H9 (cell line): ENCODE data around the gene MSL2. TPM values are rescaled to one million over a fixed set of nuclear protein-coding genes. Genes with fewer than 3 reads are reported as not detected.

Experiments used
- DNase-seq: peaks from one replicate; pipeline ENCODE4 v3.0.0-alpha.2; 2017
- H2AFZ ChIP-seq: one replicate; pipeline ENCODE4 v1.6.1; 2013; ENCODE audit warnings: mild to moderate bottlenecking, low read length, control low read depth, moderate library complexity
- H2AK5ac ChIP-seq: 2 replicates; pipeline ENCODE4 v1.6.1; 2013; ENCODE audit warnings: low read length, control low read depth, mixed read lengths; ENCODE audit not compliant: insufficient read length
- H2BK120ac ChIP-seq: one replicate; pipeline ENCODE4 v1.6.1; 2013; ENCODE audit warnings: low read depth, mild to moderate bottlenecking, low read length, control low read depth, inconsistent platforms; ENCODE audit not compliant: poor library complexity, severe bottlenecking
- H2BK12ac ChIP-seq: 2 replicates; pipeline ENCODE4 v1.6.1; 2013; ENCODE audit warnings: low read length, control low read depth, mixed read lengths, low read depth; ENCODE audit not compliant: insufficient read length
- H2BK15ac ChIP-seq: 2 replicates; pipeline ENCODE4 v1.6.1; 2013; ENCODE audit warnings: low read depth, low read length, control low read depth
- H2BK20ac ChIP-seq: one replicate; pipeline ENCODE4 v1.6.1; 2013; ENCODE audit warnings: low read depth, mild to moderate bottlenecking, low read length, control low read depth, inconsistent platforms; ENCODE audit not compliant: poor library complexity, severe bottlenecking
- H2BK5ac ChIP-seq: 2 replicates; pipeline ENCODE4 v1.6.1; 2013; ENCODE audit warnings: low read length, control low read depth, mixed read lengths; ENCODE audit not compliant: insufficient read length
- H3K14ac ChIP-seq: 2 replicates; pipeline ENCODE4 v1.6.1; 2013; ENCODE audit warnings: low read length, control low read depth; ENCODE audit not compliant: insufficient read depth
- H3K18ac ChIP-seq: 2 replicates; pipeline ENCODE4 v1.6.1; 2013; ENCODE audit warnings: low read depth, mild to moderate bottlenecking, mixed read lengths, low read length, control low read depth; ENCODE audit not compliant: insufficient read length
- H3K23ac ChIP-seq: 2 replicates; pipeline ENCODE4 v1.6.1; 2013; ENCODE audit warnings: low read length, control low read depth, mixed read lengths, low read depth; ENCODE audit not compliant: insufficient read length
- H3K23me2 ChIP-seq: 2 replicates; pipeline ENCODE4 v1.6.1; 2013; ENCODE audit warnings: low read depth, mild to moderate bottlenecking, mixed read lengths, low read length, control low read depth; ENCODE audit not compliant: insufficient read length, poor library complexity, severe bottlenecking
- H3K27ac ChIP-seq: 2 replicates; pipeline ENCODE4 v1.5.1; 2013; ENCODE audit warnings: low read length, control low read depth, mixed read lengths, low read depth; ENCODE audit not compliant: insufficient read length
- H3K27me3 ChIP-seq: 2 replicates; pipeline ENCODE4 v1.6.1; 2013; ENCODE audit warnings: low read length, control low read depth, inconsistent platforms; ENCODE audit not compliant: insufficient read depth
- H3K4ac ChIP-seq: 2 replicates; pipeline ENCODE4 v1.6.1; 2013; ENCODE audit warnings: low read depth, mild to moderate bottlenecking, control low read depth, inconsistent platforms, low read length, moderate library complexity
- H3K4me1 ChIP-seq: 2 replicates; pipeline ENCODE4 v1.6.1; 2013; ENCODE audit warnings: low read length, control low read depth, inconsistent platforms; ENCODE audit not compliant: insufficient read depth
- H3K4me2 ChIP-seq: 2 replicates; pipeline ENCODE4 v1.6.1; 2013; ENCODE audit warnings: low read length, control low read depth, mixed read lengths; ENCODE audit not compliant: insufficient read length, insufficient read depth
- H3K56ac ChIP-seq: 2 replicates; pipeline ENCODE4 v1.6.1; 2013; ENCODE audit warnings: low read depth, mild to moderate bottlenecking, mixed read lengths, low read length, control low read depth; ENCODE audit not compliant: insufficient read length
- H3K79me1 ChIP-seq: 2 replicates; pipeline ENCODE4 v1.6.1; 2013; ENCODE audit warnings: low read depth, mild to moderate bottlenecking, moderate library complexity, low read length, control low read depth, inconsistent platforms; ENCODE audit not compliant: insufficient read depth, poor library complexity, severe bottlenecking
- H3K79me2 ChIP-seq: 2 replicates; pipeline ENCODE4 v1.6.1; 2013; ENCODE audit warnings: low read length, control low read depth, inconsistent platforms; ENCODE audit not compliant: insufficient read depth
- H3K9ac ChIP-seq: 2 replicates; pipeline ENCODE4 v1.6.1; 2013; ENCODE audit warnings: low read length, control low read depth, mixed read lengths; ENCODE audit not compliant: insufficient read length; ENCODE audit errors: extremely low read depth
- H3K9me3 ChIP-seq: one replicate; pipeline ENCODE4 v1.6.1; 2013; ENCODE audit warnings: low read depth, low read length, inconsistent platforms; ENCODE audit not compliant: control insufficient read depth
- H3T11ph ChIP-seq: one replicate; pipeline ENCODE4 v1.6.1; 2013; ENCODE audit warnings: mild to moderate bottlenecking, low read length, control low read depth, inconsistent platforms
- H4K20me1 ChIP-seq: one replicate; pipeline ENCODE4 v1.6.1; 2013; ENCODE audit not compliant: control insufficient read depth, insufficient read length, insufficient read depth
- H4K5ac ChIP-seq: 2 replicates; pipeline ENCODE4 v1.6.1; 2013; ENCODE audit warnings: low read depth, mild to moderate bottlenecking, mixed read lengths, low read length, control low read depth; ENCODE audit not compliant: insufficient read length
- H4K8ac ChIP-seq: replicated peaks from 2 replicates; pipeline ENCODE4 v1.6.1; 2013; ENCODE audit warnings: low read length, control low read depth, mixed read lengths, low read depth; ENCODE audit not compliant: insufficient read length
- H4K91ac ChIP-seq: 2 replicates; pipeline ENCODE4 v1.6.1; 2013; ENCODE audit warnings: low read depth, mild to moderate bottlenecking, moderate library complexity, mixed read lengths, low read length, control low read depth; ENCODE audit not compliant: insufficient read length
- H3K27ac Mint-ChIP-seq, 3 experiments: 2 replicates in 2 of 3; 3 replicates in 1 of 3; pipeline ENCODE4 v1.8.0; 2020 to 2021; ENCODE audit warnings: mixed read lengths in 3 of 3, mild to moderate bottlenecking in 1 of 3, moderate library complexity in 1 of 3
- H3K27me3 Mint-ChIP-seq: 2 replicates; pipeline ENCODE4 v1.8.0; 2021; ENCODE audit warnings: low read depth, mild to moderate bottlenecking, moderate library complexity, mixed read lengths
- H3K36me3 Mint-ChIP-seq, 3 experiments: 2 replicates in 2 of 3; 3 replicates in 1 of 3; pipeline ENCODE4 v1.8.0; 2020 to 2021; ENCODE audit warnings: low read depth in 3 of 3, mixed read lengths in 3 of 3; ENCODE audit not compliant: insufficient read depth in 1 of 3
- H3K4me1 Mint-ChIP-seq, 2 experiments: 2 replicates each; pipeline ENCODE4 v1.8.0; 2020; ENCODE audit warnings: mixed read lengths in 2 of 2
- H3K4me3 Mint-ChIP-seq, 2 experiments: 2 replicates in 1 of 2; 3 replicates in 1 of 2; pipeline ENCODE4 v1.8.0; 2020 to 2021; ENCODE audit warnings: mild to moderate bottlenecking in 2 of 2, mixed read lengths in 2 of 2, moderate library complexity in 1 of 2
- H3K9me3 Mint-ChIP-seq, 2 experiments: 2 replicates in 1 of 2; 3 replicates in 1 of 2; pipeline ENCODE4 v1.8.0; 2020; ENCODE audit warnings: mild to moderate bottlenecking in 2 of 2, mixed read lengths in 2 of 2, moderate library complexity in 1 of 2
- WGBS: extraction: QIAGEN DNeasy Blood & Tissue Kit; methylation state at CpG from one replicate; pipeline ENCODE4 v1.1.7; 2013; ENCODE audit warnings: missing lambda C conversion rate, low lambda C conversion rate, mixed read lengths; ENCODE audit not compliant: insufficient read length; ENCODE audit errors: extremely low coverage; 5-methylcytosine and 5-hydroxymethylcytosine counted together
- total RNA-seq: library from RNA; stranded (reverse); gene quantifications from 2 replicates; pipeline ENCODE4 v1.2.1, GENCODE V29; 2021
- TF ChIP-seq, protein P1 (sequence below): fragments of 200-600 bp; sonication (generic); conservative IDR thresholded peaks from 3 replicates; pipeline ENCODE4 v1.8.0; 2021; ENCODE audit warnings: antibody characterized with exemption, mild to moderate bottlenecking

MSL2 gene
- total RNA-seq, 1 experiment from 2014 or later, result 42.7 TPM

GRCh38 chr3:136149667-136150066, 46.5 kb downstream of the MSL2 start:
- Histone ChIP-seq H2AK5ac (no peak overlapping the region), H3K27me3 (no peaks in the 10 kb centered on the region), H3K9ac (no peak overlapping the region), H2AFZ (no peak overlapping the region), H2BK15ac (no peak overlapping the region), H3K14ac (no peak overlapping the region), H2BK120ac (no peak overlapping the region), H3K79me2 (peaks cover 2% of the 10 kb centered on the region; the same call in 1 of the 2 replicates), H3K27ac (no peak overlapping the region), H3K9me3 (no peaks in the 10 kb centered on the region), H3K4ac (no peak overlapping the region), H3K18ac (no peak overlapping the region), H4K5ac (no peak overlapping the region), H2BK12ac (no peak overlapping the region), H3K4me1 (no peaks in the 10 kb centered on the region), H3K56ac (no peak overlapping the region), H3K23ac (no peak overlapping the region), H2BK5ac (no peak overlapping the region), H4K8ac (no peak overlapping the region), H3K4me2 (no peak overlapping the region), H3T11ph (no peak overlapping the region), H4K91ac (no peak overlapping the region), H2BK20ac (no peak overlapping the region), H3K23me2 (no peaks in the 10 kb centered on the region), H3K79me1 (peaks cover 3% of the 10 kb centered on the region), H4K20me1 (no peaks in the 10 kb centered on the region)
- no CpG with 5 or more reads among the region's 3 CpGs for WGBS
- TF ChIP-seq, protein P1, sequence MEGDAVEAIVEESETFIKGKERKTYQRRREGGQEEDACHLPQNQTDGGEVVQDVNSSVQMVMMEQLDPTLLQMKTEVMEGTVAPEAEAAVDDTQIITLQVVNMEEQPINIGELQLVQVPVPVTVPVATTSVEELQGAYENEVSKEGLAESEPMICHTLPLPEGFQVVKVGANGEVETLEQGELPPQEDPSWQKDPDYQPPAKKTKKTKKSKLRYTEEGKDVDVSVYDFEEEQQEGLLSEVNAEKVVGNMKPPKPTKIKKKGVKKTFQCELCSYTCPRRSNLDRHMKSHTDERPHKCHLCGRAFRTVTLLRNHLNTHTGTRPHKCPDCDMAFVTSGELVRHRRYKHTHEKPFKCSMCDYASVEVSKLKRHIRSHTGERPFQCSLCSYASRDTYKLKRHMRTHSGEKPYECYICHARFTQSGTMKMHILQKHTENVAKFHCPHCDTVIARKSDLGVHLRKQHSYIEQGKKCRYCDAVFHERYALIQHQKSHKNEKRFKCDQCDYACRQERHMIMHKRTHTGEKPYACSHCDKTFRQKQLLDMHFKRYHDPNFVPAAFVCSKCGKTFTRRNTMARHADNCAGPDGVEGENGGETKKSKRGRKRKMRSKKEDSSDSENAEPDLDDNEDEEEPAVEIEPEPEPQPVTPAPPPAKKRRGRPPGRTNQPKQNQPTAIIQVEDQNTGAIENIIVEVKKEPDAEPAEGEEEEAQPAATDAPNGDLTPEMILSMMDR, result no peak
- Mint-ChIP-seq H3K36me3 (peaks cover 14 to 23% (median 23%) of the 10 kb centered on the region in 3 experiments; a peak in 6 of 7 replicates), H3K27ac (peak overlapping the region in 1 of 3 experiments; percentile 89; a peak in 1 of 7 replicates), H3K9me3 (no peaks in the 10 kb centered on the region), H3K27me3 (no peaks in the 10 kb centered on the region; the same call in 1 of the 2 replicates), H3K4me3 (no peak overlapping the region), H3K4me1 (no peaks in the 10 kb centered on the region)
- no peak for DNase-seq
